HEK293 (cell line): ENCODE data around the gene SLC6A9.

Source experiments
- CTCF ChIA-PET: fragments of 350-600 bp; formaldehyde crosslinking; extraction: SDS; loops from one replicate; lab custom pipeline; 2021; ENCODE audit warnings: antibody characterized with exemption; lab: Yijun Ruan, JAX
- POLR2A ChIA-PET: fragments of 300-600 bp; formaldehyde crosslinking; extraction: SDS; loops from one replicate; lab custom pipeline; 2020; ENCODE audit warnings: antibody characterized with exemption, inconsistent platforms; lab: Yijun Ruan, JAX
- H3K27ac ChIP-seq: fragments of 200-500 bp; sonication (Bioruptor generic); 2 replicates; pipeline ENCODE4 v1.5.1; 2014; ENCODE audit warnings: low read depth, low read length, control low read depth, inconsistent platforms; ENCODE audit errors: extremely low read depth
- H3K36me3 ChIP-seq, 2 experiments: fragments of 200-500 bp in 1 of 2; sonication (Bioruptor generic) in 1 of 2; 1 replicate in 1 of 2; 2 replicates in 1 of 2; pipeline ENCODE4 v1.5.1; 2014 to 2017; ENCODE audit warnings: inconsistent platforms in 2 of 2, low read length in 2 of 2; ENCODE audit not compliant: control insufficient read depth in 2 of 2, insufficient read depth in 1 of 2
- H3K4me1 ChIP-seq: fragments of 200-500 bp; sonication (Bioruptor generic); 2 replicates; pipeline ENCODE4 v1.5.1; 2014; ENCODE audit warnings: mild to moderate bottlenecking, low read length, inconsistent platforms; ENCODE audit not compliant: control insufficient read depth, insufficient read depth
- H3K4me3 ChIP-seq: 2 replicates; pipeline ENCODE4 v1.5.1; 2011; ENCODE audit warnings: low read depth, mild to moderate bottlenecking, control low read depth, low read length, moderate library complexity
- H3K9me3 ChIP-seq: fragments of 200-500 bp; sonication (Bioruptor generic); 2 replicates; pipeline ENCODE4 v1.5.1; 2014; ENCODE audit warnings: low read depth, low read length, inconsistent platforms; ENCODE audit not compliant: control insufficient read depth, insufficient read depth
- EGR2 ChIP-seq: fragments of 450-650 bp; formaldehyde crosslinking; IDR thresholded peaks from 2 replicates; pipeline ENCODE4 v1.5.1; 2016; ENCODE audit warnings: low read depth, missing biosample characterization, missing genetic modification characterization
- GLI2 ChIP-seq: fragments of 450-650 bp; formaldehyde crosslinking; IDR thresholded peaks from 2 replicates; pipeline ENCODE4; 2017; ENCODE audit warnings: missing biosample characterization, missing genetic modification characterization, low read depth, borderline replicate concordance
- KLF16 ChIP-seq: fragments of 450-650 bp; formaldehyde crosslinking; IDR thresholded peaks from 2 replicates; pipeline ENCODE4 v1.5.1; 2017; ENCODE audit warnings: missing biosample characterization, missing genetic modification characterization
- ZBTB48 ChIP-seq: fragments of 450-650 bp; formaldehyde crosslinking; IDR thresholded peaks from 2 replicates; pipeline ENCODE4 v1.5.1; 2016; ENCODE audit warnings: missing biosample characterization, missing genetic modification characterization
- ZBTB7A ChIP-seq: fragments of 450-650 bp; formaldehyde crosslinking; IDR thresholded peaks from 2 replicates; pipeline ENCODE4 v1.5.1; 2016; ENCODE audit warnings: low read depth, missing biosample characterization, missing genetic modification characterization
- ZFHX2 ChIP-seq: fragments of 450-650 bp; formaldehyde crosslinking; conservative IDR thresholded peaks from 2 replicates; pipeline ENCODE4 v1.5.1; 2016; ENCODE audit warnings: missing biosample characterization, missing genetic modification characterization
- ZFP41 ChIP-seq: fragments of 450-650 bp; formaldehyde crosslinking; IDR thresholded peaks from 2 replicates; pipeline ENCODE4 v1.5.1; 2016; ENCODE audit warnings: missing biosample characterization, missing genetic modification characterization, borderline replicate concordance
- ZNF121 ChIP-seq: fragments of 450-650 bp; formaldehyde crosslinking; IDR thresholded peaks from 2 replicates; pipeline ENCODE4 v1.5.1; 2016; ENCODE audit warnings: missing biosample characterization, missing genetic modification characterization
- ZNF138 ChIP-seq: fragments of 450-650 bp; formaldehyde crosslinking; IDR thresholded peaks from 2 replicates; pipeline ENCODE4 v1.5.1; 2016; ENCODE audit warnings: missing biosample characterization, missing genetic modification characterization, borderline replicate concordance
- ZNF169 ChIP-seq: fragments of 450-650 bp; formaldehyde crosslinking; IDR thresholded peaks from 2 replicates; pipeline ENCODE4 v1.5.1; 2016; ENCODE audit warnings: missing biosample characterization, missing genetic modification characterization
- ZNF214 ChIP-seq: fragments of 450-650 bp; formaldehyde crosslinking; IDR thresholded peaks from 2 replicates; pipeline ENCODE4 v1.5.1; 2017; ENCODE audit warnings: missing biosample characterization, mild to moderate bottlenecking, missing genetic modification characterization, borderline replicate concordance
- ZNF24 ChIP-seq: fragments of 450-650 bp; formaldehyde crosslinking; IDR thresholded peaks from 2 replicates; pipeline ENCODE4 v1.5.1; 2016; ENCODE audit warnings: missing biosample characterization, missing genetic modification characterization
- ZNF335 ChIP-seq: fragments of 450-650 bp; formaldehyde crosslinking; conservative IDR thresholded peaks from 2 replicates; pipeline ENCODE4 v1.5.1; 2016; ENCODE audit warnings: missing biosample characterization, missing genetic modification characterization
- ZNF555 ChIP-seq: fragments of 450-650 bp; formaldehyde crosslinking; conservative IDR thresholded peaks from 2 replicates; pipeline ENCODE4 v1.5.1; 2017; ENCODE audit warnings: missing biosample characterization, mild to moderate bottlenecking, missing genetic modification characterization, inconsistent platforms
- ZNF747 ChIP-seq: fragments of 450-650 bp; formaldehyde crosslinking; IDR thresholded peaks from 2 replicates; pipeline ENCODE4 v1.5.1; 2016; ENCODE audit warnings: missing biosample characterization, missing genetic modification characterization
- ZNF777 ChIP-seq: fragments of 450-650 bp; formaldehyde crosslinking; IDR thresholded peaks from 2 replicates; pipeline ENCODE4 v1.5.1; 2017; ENCODE audit warnings: missing biosample characterization, missing genetic modification characterization, borderline replicate concordance
- TF ChIP-seq, protein P1 (sequence below): fragments of 450-650 bp; formaldehyde crosslinking; IDR thresholded peaks from 2 replicates; pipeline ENCODE4 v1.5.1; 2016; ENCODE audit warnings: missing biosample characterization, missing genetic modification characterization
- TF ChIP-seq, protein P2 (sequence below): fragments of 450-650 bp; formaldehyde crosslinking; IDR thresholded peaks from 2 replicates; pipeline ENCODE4 v1.5.1; 2016; ENCODE audit warnings: missing biosample characterization, missing genetic modification characterization, borderline replicate concordance
- TF ChIP-seq, protein P3 (sequence below): fragments of 450-650 bp; formaldehyde crosslinking; conservative IDR thresholded peaks from 2 replicates; pipeline ENCODE4 v1.5.1; 2016; ENCODE audit warnings: low read depth, missing biosample characterization, missing genetic modification characterization

Gene SLC6A9

DNA sequence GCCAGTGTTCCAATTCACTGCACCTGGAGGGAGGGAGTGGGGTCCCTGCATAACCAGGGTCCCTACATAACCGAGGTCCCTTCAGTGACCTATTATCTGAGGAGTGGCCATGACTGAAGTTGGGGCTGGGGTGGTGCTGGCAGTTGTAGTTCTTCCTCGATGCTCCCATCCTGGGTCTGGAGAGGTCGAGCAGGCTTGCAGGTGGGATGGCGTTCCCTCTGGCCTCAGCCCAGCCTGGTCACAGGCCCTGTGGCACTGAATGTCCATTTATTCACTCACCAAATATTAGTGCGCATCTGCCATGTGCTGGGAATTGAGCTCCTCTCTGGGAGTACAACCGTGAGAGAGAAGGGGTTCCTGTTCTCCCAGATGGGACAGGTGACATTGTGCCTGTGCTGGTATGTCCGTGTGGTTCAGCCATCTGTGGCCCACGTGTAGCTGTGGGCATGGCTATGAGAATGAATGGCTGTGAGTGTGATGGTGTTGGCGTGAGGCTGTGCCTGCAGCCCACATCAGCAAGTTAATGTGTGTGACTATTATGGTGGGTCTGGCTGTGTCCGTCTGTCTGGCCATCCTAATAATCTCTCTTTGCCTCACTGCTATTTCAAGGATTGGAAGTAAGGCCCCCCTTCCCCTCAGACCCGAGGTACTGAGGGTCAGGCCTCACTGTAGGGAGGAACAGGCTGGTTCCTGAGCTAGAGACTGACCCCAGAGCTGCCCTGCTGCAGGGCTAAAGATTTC lies 3.9 kb upstream of the SLC6A9 start:
- CTCF ChIA-PET: interaction anchor here (0.6 to 7.8 kb wide), 8 partner anchors 12 to 957 kb away, joined by 3 to 110 read pairs (median 14); no protein-coding TSS in a partner anchor
- Histone ChIP-seq H3K4me3 (no peak overlapping the region), H3K36me3 (no peaks in the 10 kb centered on the region), H3K27ac (no peak overlapping the region), H3K9me3 (no peaks in the 10 kb centered on the region), H3K4me1 (peaks cover 5% of the 10 kb centered on the region; the same call in 1 of the 2 replicates)
- 0 out of 2 replicates have a peak, but pooled peaks have one; percentile 31 for TF ChIP-seq EGR2 (tag by site-specific recombination)
- no peak for TF ChIP-seq ZNF24
- peak; percentile 25 for TF ChIP-seq ZFHX2 (tag by site-specific recombination)
- POLR2A ChIA-PET: interaction anchor here (0.8 to 1.8 kb wide), 3 partner anchors 29 to 270 kb away, joined by 3 to 9 read pairs (median 4); no protein-coding TSS in a partner anchor

DNA sequence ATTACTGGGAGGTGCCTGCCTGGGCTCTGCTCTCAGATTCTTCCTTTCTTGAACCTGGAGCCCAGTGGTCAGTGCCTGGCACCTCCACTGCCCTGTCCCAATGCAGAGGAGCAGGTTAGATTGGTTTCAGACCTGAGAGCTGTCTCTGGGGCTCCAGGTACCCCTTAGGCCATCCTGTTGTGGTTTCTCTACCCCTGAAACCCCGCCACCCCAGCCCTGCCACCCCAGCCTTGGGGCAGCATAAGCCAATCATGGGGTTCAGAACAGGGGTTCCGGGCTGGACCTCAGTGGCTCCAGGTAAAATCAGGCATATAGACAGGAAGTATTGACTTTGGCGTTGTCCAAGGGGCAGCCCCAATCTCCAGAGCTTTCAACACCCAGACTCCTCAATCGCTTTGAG lies 3.2 kb upstream of the SLC6A9 start:
- Histone ChIP-seq H3K4me1 (peaks cover 5% of the 10 kb centered on the region; the same call in 1 of the 2 replicates), H3K4me3 (no peak overlapping the region), H3K9me3 (no peaks in the 10 kb centered on the region), H3K27ac (no peak overlapping the region), H3K36me3 (no peaks in the 10 kb centered on the region)
- TF ChIP-seq ZNF121: 0 out of 2 replicates have a peak, but pooled peaks have one; percentile 14
- TF ChIP-seq ZFP41 (tag by site-specific recombination): no peak
- ChIA-PET CTCF (interaction anchor here (1.3 to 7.8 kb wide), 4 partner anchors 12 to 271 kb away, joined by 3 to 110 read pairs (median 56); no protein-coding TSS in a partner anchor), POLR2A (no interaction called here)

DNA sequence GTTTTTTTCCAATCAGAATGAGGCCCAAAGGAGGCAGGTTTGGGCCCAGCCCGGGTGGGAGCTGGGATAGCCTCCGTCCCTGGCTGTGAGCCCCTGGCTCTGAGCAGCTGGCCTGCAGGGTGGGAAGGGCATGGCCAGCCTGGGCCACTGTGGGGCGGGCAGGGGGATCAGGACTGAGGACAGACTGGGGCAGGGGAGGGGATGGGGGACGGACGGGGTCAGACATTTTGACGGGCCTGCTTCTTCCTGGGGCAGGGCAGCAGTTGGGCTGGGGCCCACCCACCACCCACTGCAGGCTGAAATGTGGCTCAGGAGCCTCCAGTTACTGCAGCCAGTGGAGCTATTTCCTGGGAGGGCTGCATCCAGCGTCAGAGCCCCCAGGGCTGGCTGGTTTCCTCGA lies 2.5 kb upstream of the SLC6A9 start:
- H3K36me3 ChIP-seq: no peaks in the 10 kb centered on the region
- POLR2A ChIA-PET: interaction anchor here (1.0 kb wide), 1 partner anchor 14 kb away, joined by 4 read pairs; no protein-coding TSS in a partner anchor
- H3K27ac ChIP-seq: no peak overlapping the region
- H3K9me3 ChIP-seq: no peaks in the 10 kb centered on the region
- TF ChIP-seq GLI2 (tag by site-specific recombination): no peak
- no peak for TF ChIP-seq ZNF169
- no peak for TF ChIP-seq ZBTB48 (tag by site-specific recombination)
- TF ChIP-seq ZNF555: no peak
- no peak for TF ChIP-seq ZNF747 (tag by site-specific recombination)
- TF ChIP-seq ZNF214 (tag by site-specific recombination): no peak
- no peak for TF ChIP-seq ZNF335 (tag by site-specific recombination)
- TF ChIP-seq, protein P1, sequence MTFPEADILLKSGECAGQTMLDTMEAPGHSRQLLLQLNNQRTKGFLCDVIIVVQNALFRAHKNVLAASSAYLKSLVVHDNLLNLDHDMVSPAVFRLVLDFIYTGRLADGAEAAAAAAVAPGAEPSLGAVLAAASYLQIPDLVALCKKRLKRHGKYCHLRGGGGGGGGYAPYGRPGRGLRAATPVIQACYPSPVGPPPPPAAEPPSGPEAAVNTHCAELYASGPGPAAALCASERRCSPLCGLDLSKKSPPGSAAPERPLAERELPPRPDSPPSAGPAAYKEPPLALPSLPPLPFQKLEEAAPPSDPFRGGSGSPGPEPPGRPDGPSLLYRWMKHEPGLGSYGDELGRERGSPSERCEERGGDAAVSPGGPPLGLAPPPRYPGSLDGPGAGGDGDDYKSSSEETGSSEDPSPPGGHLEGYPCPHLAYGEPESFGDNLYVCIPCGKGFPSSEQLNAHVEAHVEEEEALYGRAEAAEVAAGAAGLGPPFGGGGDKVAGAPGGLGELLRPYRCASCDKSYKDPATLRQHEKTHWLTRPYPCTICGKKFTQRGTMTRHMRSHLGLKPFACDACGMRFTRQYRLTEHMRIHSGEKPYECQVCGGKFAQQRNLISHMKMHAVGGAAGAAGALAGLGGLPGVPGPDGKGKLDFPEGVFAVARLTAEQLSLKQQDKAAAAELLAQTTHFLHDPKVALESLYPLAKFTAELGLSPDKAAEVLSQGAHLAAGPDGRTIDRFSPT (tag by site-specific recombination): no peak
- TF ChIP-seq, protein P2, sequence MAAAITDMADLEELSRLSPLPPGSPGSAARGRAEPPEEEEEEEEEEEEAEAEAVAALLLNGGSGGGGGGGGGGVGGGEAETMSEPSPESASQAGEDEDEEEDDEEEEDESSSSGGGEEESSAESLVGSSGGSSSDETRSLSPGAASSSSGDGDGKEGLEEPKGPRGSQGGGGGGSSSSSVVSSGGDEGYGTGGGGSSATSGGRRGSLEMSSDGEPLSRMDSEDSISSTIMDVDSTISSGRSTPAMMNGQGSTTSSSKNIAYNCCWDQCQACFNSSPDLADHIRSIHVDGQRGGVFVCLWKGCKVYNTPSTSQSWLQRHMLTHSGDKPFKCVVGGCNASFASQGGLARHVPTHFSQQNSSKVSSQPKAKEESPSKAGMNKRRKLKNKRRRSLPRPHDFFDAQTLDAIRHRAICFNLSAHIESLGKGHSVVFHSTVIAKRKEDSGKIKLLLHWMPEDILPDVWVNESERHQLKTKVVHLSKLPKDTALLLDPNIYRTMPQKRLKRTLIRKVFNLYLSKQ (tag by site-specific recombination): no peak
- TF ChIP-seq ZBTB7A: no peak
- no peak for TF ChIP-seq KLF16 (tag by site-specific recombination)
- TF ChIP-seq ZNF138 (tag by site-specific recombination): no peak
- TF ChIP-seq ZNF777 (tag by site-specific recombination): no peak
- TF ChIP-seq, protein P3, sequence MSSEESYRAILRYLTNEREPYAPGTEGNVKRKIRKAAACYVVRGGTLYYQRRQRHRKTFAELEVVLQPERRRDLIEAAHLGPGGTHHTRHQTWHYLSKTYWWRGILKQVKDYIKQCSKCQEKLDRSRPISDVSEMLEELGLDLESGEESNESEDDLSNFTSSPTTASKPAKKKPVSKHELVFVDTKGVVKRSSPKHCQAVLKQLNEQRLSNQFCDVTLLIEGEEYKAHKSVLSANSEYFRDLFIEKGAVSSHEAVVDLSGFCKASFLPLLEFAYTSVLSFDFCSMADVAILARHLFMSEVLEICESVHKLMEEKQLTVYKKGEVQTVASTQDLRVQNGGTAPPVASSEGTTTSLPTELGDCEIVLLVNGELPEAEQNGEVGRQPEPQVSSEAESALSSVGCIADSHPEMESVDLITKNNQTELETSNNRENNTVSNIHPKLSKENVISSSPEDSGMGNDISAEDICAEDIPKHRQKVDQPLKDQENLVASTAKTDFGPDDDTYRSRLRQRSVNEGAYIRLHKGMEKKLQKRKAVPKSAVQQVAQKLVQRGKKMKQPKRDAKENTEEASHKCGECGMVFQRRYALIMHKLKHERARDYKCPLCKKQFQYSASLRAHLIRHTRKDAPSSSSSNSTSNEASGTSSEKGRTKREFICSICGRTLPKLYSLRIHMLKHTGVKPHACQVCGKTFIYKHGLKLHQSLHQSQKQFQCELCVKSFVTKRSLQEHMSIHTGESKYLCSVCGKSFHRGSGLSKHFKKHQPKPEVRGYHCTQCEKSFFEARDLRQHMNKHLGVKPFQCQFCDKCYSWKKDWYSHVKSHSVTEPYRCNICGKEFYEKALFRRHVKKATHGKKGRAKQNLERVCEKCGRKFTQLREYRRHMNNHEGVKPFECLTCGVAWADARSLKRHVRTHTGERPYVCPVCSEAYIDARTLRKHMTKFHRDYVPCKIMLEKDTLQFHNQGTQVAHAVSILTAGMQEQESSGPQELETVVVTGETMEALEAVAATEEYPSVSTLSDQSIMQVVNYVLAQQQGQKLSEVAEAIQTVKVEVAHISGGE: no peak
- H3K4me3 ChIP-seq: no peak overlapping the region
- CTCF ChIA-PET: interaction anchor here (5.6 to 7.8 kb wide), 2 partner anchors 13 to 28 kb away, joined by 100 to 110 read pairs; no protein-coding TSS in a partner anchor
- H3K4me1 ChIP-seq: peaks cover 5% of the 10 kb centered on the region; the same call in 1 of the 2 replicates
